SK-N-SH treated with all-trans-retinoic acid at 6 μM for 48 hours (cell line): ENCODE measurements around the gene KAT6B.

Experiments
- ARNTL ChIP-seq: fragments of 450-650 bp; formaldehyde crosslinking; IDR thresholded peaks from 2 replicates; pipeline ENCODE4 v1.5.0; 2020; ENCODE audit warnings: low read depth, mild to moderate bottlenecking, moderate library complexity, borderline replicate concordance
- RARB ChIP-seq: fragments of 250-450 bp; sonication (Bioruptor Pico); IDR thresholded peaks from 2 replicates; pipeline ENCODE4 v1.8.0; 2021; ENCODE audit warnings: mild to moderate bottlenecking, moderate library complexity
- ZFP30 ChIP-seq: fragments of 450-650 bp; formaldehyde crosslinking; IDR thresholded peaks from 2 replicates; pipeline ENCODE4 v1.5.0; 2022; ENCODE audit warnings: mild to moderate bottlenecking, moderate library complexity
- ZNF8 ChIP-seq: fragments of 450-650 bp; formaldehyde crosslinking; IDR thresholded peaks from 2 replicates; pipeline ENCODE4 v1.5.0; 2020; ENCODE audit warnings: mild to moderate bottlenecking, moderate library complexity
- TF ChIP-seq, protein P1 (sequence below): fragments of 250-450 bp; sonication (Bioruptor Pico); IDR thresholded peaks from 2 replicates; pipeline ENCODE4 v1.8.0; 2021; ENCODE audit warnings: low read depth, mild to moderate bottlenecking, moderate library complexity, borderline replicate concordance
- TF ChIP-seq, protein P2 (sequence below): fragments of 250-450 bp; sonication (Bioruptor Pico); IDR thresholded peaks from 2 replicates; pipeline ENCODE4 v1.5.1; 2020; ENCODE audit warnings: low read depth, mild to moderate bottlenecking, moderate library complexity

GRCh38 chr10:74909670-74910069, 83.3 kb downstream of the KAT6B start:
- TF ChIP-seq ZFP30 (no peak), ZNF8 (CRISPR knock-in tag) (no peak), RARB (CRISPR knock-in tag) (no peak), ARNTL (CRISPR knock-in tag) (no peak)
- TF ChIP-seq, protein P1, sequence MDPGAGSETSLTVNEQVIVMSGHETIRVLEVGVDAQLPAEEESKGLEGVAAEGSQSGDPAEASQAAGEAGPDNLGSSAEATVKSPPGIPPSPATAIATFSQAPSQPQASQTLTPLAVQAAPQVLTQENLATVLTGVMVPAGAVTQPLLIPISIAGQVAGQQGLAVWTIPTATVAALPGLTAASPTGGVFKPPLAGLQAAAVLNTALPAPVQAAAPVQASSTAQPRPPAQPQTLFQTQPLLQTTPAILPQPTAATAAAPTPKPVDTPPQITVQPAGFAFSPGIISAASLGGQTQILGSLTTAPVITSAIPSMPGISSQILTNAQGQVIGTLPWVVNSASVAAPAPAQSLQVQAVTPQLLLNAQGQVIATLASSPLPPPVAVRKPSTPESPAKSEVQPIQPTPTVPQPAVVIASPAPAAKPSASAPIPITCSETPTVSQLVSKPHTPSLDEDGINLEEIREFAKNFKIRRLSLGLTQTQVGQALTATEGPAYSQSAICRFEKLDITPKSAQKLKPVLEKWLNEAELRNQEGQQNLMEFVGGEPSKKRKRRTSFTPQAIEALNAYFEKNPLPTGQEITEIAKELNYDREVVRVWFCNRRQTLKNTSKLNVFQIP (CRISPR knock-in tag): no peak
- TF ChIP-seq, protein P2, sequence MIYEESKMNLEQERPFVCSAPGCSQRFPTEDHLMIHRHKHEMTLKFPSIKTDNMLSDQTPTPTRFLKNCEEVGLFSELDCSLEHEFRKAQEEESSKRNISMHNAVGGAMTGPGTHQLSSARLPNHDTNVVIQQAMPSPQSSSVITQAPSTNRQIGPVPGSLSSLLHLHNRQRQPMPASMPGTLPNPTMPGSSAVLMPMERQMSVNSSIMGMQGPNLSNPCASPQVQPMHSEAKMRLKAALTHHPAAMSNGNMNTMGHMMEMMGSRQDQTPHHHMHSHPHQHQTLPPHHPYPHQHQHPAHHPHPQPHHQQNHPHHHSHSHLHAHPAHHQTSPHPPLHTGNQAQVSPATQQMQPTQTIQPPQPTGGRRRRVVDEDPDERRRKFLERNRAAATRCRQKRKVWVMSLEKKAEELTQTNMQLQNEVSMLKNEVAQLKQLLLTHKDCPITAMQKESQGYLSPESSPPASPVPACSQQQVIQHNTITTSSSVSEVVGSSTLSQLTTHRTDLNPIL (CRISPR knock-in tag): no peak
